Gastrocnemius medialis (tissue), 4 donors: ENCODE data around the gene TNNI3K. TPM values are rescaled to one million over a fixed set of nuclear protein-coding genes. Genes with fewer than 3 reads are reported as not detected.

Experiments used
- ATAC-seq, 2 donors: fragments of 150-250 bp; one replicate each; pipeline ENCODE4 v1.9.1; 2016
- DNase-seq, 2 donors: peaks; one replicate each; pipeline ENCODE4 v3.0.0-alpha.2; 2019
- H3K27ac ChIP-seq, 4 donors: fragments of 200-600 bp; sonication (generic); 1 replicate in 1 of 4; 2 replicates in 3 of 4; pipeline ENCODE4 v1.5.1; 2016 to 2018; ENCODE audit warnings: mild to moderate bottlenecking in 2 of 4, moderate library complexity in 1 of 4
- H3K27me3 ChIP-seq, 3 donors: fragments of 200-600 bp; sonication (generic) in 2 of 3; 1 replicate in 1 of 3; 2 replicates in 2 of 3; pipeline versions ENCODE4 v1.5.1 to v1.6.0; 2016 to 2019; ENCODE audit warnings: mild to moderate bottlenecking in 1 of 3, moderate library complexity in 1 of 3
- H3K36me3 ChIP-seq, 2 donors: fragments of 200-600 bp; sonication (generic) in 1 of 2; one replicate each; pipeline ENCODE4 v1.5.1; 2017 to 2018
- H3K4me1 ChIP-seq, 2 donors: fragments of 200-600 bp; sonication (generic) in 1 of 2; one replicate each; pipeline ENCODE4 v1.5.1; 2016 to 2017; ENCODE audit warnings: mild to moderate bottlenecking in 2 of 2
- H3K4me3 ChIP-seq, 4 donors: fragments of 200-600 bp; sonication (generic) in 3 of 4; 1 replicate in 1 of 4; 2 replicates in 3 of 4; pipeline ENCODE4 v1.5.1; 2016 to 2019; ENCODE audit warnings: mild to moderate bottlenecking in 2 of 4
- H3K9me3 ChIP-seq, 3 donors: fragments of 200-600 bp; sonication (generic) in 2 of 3; 1 replicate in 1 of 3; 2 replicates in 2 of 3; pipeline ENCODE4 v1.5.1; 2016 to 2019
- CTCF ChIP-seq, 5 experiments: fragments of 450-650 bp in 3 of 5; fragments of 200-600 bp in 2 of 5; sonication (generic) in 2 of 5; IDR thresholded peaks in 4 of 5; conservative IDR thresholded peaks in 1 of 5; 1 replicate in 4 of 5; 2 replicates in 1 of 5; pipeline ENCODE4 v1.5.1; 2016 to 2019; ENCODE audit warnings: antibody characterized with exemption in 5 of 5, mild to moderate bottlenecking in 3 of 5, moderate library complexity in 3 of 5
- POLR2A ChIP-seq, 2 donors: fragments of 450-650 bp; IDR thresholded peaks; one replicate each; pipeline ENCODE4 v1.6.1; 2017; ENCODE audit warnings: antibody characterized with exemption in 2 of 2, mild to moderate bottlenecking in 2 of 2, moderate library complexity in 2 of 2
- in situ Hi-C, 4 donors: fragments of 200-750 bp; cut with MboI; loops; one replicate each; pipeline versions ENCODE4 v1.15.0 to v1.8.0; 2017; ENCODE audit warnings: low sequenced_read_pairs in 4 of 4
- intact Hi-C: fragments of 100-400 bp; cut with DNase I; formaldehyde crosslinking; loops from one replicate; pipeline ENCODE4 v1.15.1; 2023; ENCODE audit warnings: low total_unique reads
- total RNA-seq, 4 donors: library from RNA; depleted of rRNA; stranded (reverse); fragments of >200 nt; gene quantifications; one replicate each; pipeline versions ENCODE4 v1.1.0 to v1.2.3, GENCODE V29; 2016

Gene TNNI3K
- total RNA-seq, 4 donors from 2014 or later, result 0.39 to 8.6 (median 4.0) TPM

GRCh38 chr1:74530892-74531291, 295.7 kb downstream of the TNNI3K start:
- no peaks in the 10 kb centered on the region for H3K27me3 ChIP-seq
- no peak for ATAC-seq
- H3K36me3 ChIP-seq, result no peaks in the 10 kb centered on the region
- in situ Hi-C loops, result no loop called here
- H3K9me3 ChIP-seq, result no peaks in the 10 kb centered on the region
- H3K4me3 ChIP-seq, result no peak overlapping the region
- intact Hi-C loops, result no loop called here
- no peaks in the 10 kb centered on the region for H3K4me1 ChIP-seq
- TF ChIP-seq CTCF (IDR thresholded peaks at IDR 0.05 in 4 of 5, conservative IDR thresholded peaks at IDR 0.05 in 1 of 5), result no peak
- TF ChIP-seq POLR2A (IDR thresholded peaks at IDR 0.05), result no peak
- H3K27ac ChIP-seq, result no peak overlapping the region
- DNase-seq, result no peak

GRCh38 chr1:74531796-74532195, 296.6 kb downstream of the TNNI3K start:
- Histone ChIP-seq H3K36me3 (no peaks in the 10 kb centered on the region), H3K9me3 (no peaks in the 10 kb centered on the region), H3K27me3 (no peaks in the 10 kb centered on the region), H3K4me3 (no peak overlapping the region), H3K4me1 (no peaks in the 10 kb centered on the region), H3K27ac (no peak overlapping the region)
- in situ Hi-C loops, result no loop called here
- DNase-seq (no peak), ATAC-seq (no peak)
- intact Hi-C loops, result no loop called here
- TF ChIP-seq POLR2A (IDR thresholded peaks at IDR 0.05) (no peak), CTCF (IDR thresholded peaks at IDR 0.05 in 4 of 5, conservative IDR thresholded peaks at IDR 0.05 in 1 of 5) (no peak)

GRCh38 chr1:74534241-74534640, 299.1 kb downstream of the TNNI3K start:
- intact Hi-C loops, result no loop called here
- DNase-seq (no peak), ATAC-seq (no peak)
- Histone ChIP-seq H3K27ac (no peak overlapping the region), H3K4me1 (no peaks in the 10 kb centered on the region), H3K4me3 (no peak overlapping the region), H3K9me3 (no peaks in the 10 kb centered on the region), H3K36me3 (no peaks in the 10 kb centered on the region), H3K27me3 (no peaks in the 10 kb centered on the region)
- TF ChIP-seq POLR2A (IDR thresholded peaks at IDR 0.05), result no peak
- TF ChIP-seq CTCF (IDR thresholded peaks at IDR 0.05 in 4 of 5, conservative IDR thresholded peaks at IDR 0.05 in 1 of 5), result no peak
- in situ Hi-C loops, result no loop called here

- DNase-seq, result no peak
- Histone ChIP-seq H3K9me3 (no peaks in the 10 kb centered on the region), H3K27me3 (no peaks in the 10 kb centered on the region), H3K27ac (no peak overlapping the region), H3K36me3 (no peaks in the 10 kb centered on the region), H3K4me3 (no peak overlapping the region), H3K4me1 (no peaks in the 10 kb centered on the region)
- intact Hi-C loops (no loop called here), in situ Hi-C loops (no loop called here)
- ATAC-seq, result no peak
- TF ChIP-seq CTCF (IDR thresholded peaks at IDR 0.05 in 4 of 5, conservative IDR thresholded peaks at IDR 0.05 in 1 of 5) (no peak), POLR2A (IDR thresholded peaks at IDR 0.05) (no peak)
Measured at GRCh38 chr1:74545821-74546220, 310.6 kb downstream of the TNNI3K start.
